Type B pancreatic cell (in vitro differentiated cells): ENCODE data around the gene KCNQ2. TPM values are rescaled to one million over a fixed set of nuclear protein-coding genes. Genes with fewer than 3 reads are reported as not detected.

Experiments used
- DNase-seq: peaks from one replicate; pipeline ENCODE4 v3.0.0; 2021; ENCODE audit warnings: mixed read lengths; ENCODE audit not compliant: unreplicated experiment; ENCODE audit errors: extremely low spot score
- H3K27ac Mint-ChIP-seq: 2 replicates; pipeline ENCODE4 v1.8.0; 2021; ENCODE audit warnings: mild to moderate bottlenecking, mixed read lengths
- H3K27me3 Mint-ChIP-seq: 2 replicates; pipeline ENCODE4 v1.8.0; 2021; ENCODE audit warnings: mixed read lengths
- H3K36me3 Mint-ChIP-seq: 2 replicates; pipeline ENCODE4 v1.8.0; 2021; ENCODE audit warnings: mixed read lengths
- H3K4me1 Mint-ChIP-seq: one replicate; pipeline ENCODE4 v1.8.0; 2021; ENCODE audit warnings: mixed read lengths; ENCODE audit not compliant: unreplicated experiment
- H3K4me3 Mint-ChIP-seq: 2 replicates; pipeline ENCODE4 v1.8.0; 2021; ENCODE audit warnings: mild to moderate bottlenecking, mixed read lengths
- H3K9me3 Mint-ChIP-seq: 2 replicates; pipeline ENCODE4 v1.8.0; 2021; ENCODE audit warnings: mixed read lengths
- total RNA-seq: library from RNA; stranded (reverse); gene quantifications from 2 replicates; pipeline ENCODE4 v1.2.1, GENCODE V29; 2021; ENCODE audit warnings: low replicate concordance
- TF ChIP-seq, protein P1 (sequence below): fragments of 200-600 bp; sonication (generic); conservative IDR thresholded peaks from 2 replicates; pipeline ENCODE4 v1.5.0; 2021; ENCODE audit warnings: antibody characterized with exemption, mild to moderate bottlenecking

The KCNQ2 gene
- total RNA-seq, 1 donor from 2014 or later: 47.3 TPM

DNA sequence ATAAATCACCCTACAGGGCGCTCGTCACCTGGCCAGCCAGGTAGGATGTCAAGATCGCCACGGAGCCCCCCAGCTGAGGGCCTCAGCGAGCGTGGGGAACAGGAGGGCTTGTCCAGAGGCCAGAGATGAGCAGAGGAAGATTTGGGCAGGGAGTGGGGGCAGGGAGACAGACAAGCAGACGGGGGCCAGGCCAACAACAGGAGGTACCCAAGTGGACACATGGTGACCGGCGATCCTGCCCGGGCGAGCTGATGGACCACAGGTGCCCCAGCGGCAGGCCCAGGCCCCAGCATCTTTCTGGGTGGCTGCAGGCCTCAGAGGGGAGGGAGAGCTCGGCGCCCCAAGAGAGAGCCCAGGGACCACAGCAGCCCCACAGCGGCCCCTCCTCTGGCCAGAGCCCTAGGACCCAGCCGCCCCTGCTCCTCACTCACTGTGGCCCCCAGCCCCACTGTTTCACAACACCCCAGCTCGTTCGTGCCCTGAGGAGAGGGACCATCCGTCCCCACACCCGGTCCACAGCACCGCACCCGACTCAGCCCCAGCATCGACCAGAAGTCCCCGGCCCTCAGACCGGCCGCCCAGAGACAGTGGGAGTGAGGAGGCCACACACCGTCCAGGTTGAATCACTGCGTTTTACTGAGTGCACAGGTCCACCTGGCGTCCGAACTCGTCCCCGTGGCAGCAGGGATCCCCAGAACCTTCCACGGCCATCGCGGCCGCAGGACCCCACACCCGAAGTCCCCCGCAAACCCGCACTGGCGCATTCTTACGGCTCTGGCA lies 72.7 kb downstream of the KCNQ2 start:
- no peak for DNase-seq
- no peak overlapping the region for H3K4me3 Mint-ChIP-seq
- H3K4me1 Mint-ChIP-seq: no peaks in the 10 kb centered on the region
- H3K27me3 Mint-ChIP-seq: peaks cover 16% of the 10 kb centered on the region
- H3K27ac Mint-ChIP-seq: no peak overlapping the region
- H3K9me3 Mint-ChIP-seq: no peaks in the 10 kb centered on the region
- TF ChIP-seq, protein P1, sequence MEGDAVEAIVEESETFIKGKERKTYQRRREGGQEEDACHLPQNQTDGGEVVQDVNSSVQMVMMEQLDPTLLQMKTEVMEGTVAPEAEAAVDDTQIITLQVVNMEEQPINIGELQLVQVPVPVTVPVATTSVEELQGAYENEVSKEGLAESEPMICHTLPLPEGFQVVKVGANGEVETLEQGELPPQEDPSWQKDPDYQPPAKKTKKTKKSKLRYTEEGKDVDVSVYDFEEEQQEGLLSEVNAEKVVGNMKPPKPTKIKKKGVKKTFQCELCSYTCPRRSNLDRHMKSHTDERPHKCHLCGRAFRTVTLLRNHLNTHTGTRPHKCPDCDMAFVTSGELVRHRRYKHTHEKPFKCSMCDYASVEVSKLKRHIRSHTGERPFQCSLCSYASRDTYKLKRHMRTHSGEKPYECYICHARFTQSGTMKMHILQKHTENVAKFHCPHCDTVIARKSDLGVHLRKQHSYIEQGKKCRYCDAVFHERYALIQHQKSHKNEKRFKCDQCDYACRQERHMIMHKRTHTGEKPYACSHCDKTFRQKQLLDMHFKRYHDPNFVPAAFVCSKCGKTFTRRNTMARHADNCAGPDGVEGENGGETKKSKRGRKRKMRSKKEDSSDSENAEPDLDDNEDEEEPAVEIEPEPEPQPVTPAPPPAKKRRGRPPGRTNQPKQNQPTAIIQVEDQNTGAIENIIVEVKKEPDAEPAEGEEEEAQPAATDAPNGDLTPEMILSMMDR: no peak
- no peaks in the 10 kb centered on the region for H3K36me3 Mint-ChIP-seq

DNA sequence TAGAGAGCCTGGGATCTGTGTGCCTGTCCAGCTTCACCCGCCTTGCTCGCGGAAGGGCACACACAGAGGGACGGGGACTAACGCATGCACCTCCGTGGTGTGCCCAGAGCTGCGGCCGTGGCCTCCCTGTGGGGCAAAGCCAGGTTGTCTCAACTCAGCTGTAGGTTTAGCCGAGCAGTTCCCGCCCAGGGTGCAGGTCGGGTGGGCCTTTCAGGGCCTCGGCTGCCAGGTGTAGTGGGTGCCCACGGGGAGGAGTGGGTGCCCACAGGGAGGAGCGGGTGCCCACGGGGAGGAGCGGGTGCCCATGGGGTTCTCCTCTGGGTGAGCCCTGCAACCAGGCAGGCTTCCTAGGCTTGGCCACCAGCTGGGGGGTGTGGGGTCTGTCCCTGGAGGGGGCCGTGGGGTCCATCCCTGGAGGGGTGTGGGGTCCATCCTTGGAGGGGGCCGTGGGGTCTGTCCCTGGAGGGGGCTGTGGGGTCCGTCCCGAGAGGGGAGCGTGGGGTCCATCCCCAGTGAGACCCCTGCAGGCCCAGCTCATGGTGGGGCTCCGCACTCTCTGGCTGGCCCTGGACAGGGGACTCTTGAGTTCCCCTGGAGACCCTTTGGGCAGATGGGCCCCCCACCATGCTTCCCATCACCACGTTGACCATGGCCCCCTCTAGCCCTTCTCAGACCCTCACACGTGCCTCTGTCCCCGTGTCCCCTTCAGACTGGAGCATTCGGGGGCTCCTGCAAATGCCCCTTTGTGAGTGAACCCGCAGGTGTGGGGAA lies 73.5 kb downstream of the KCNQ2 start:
- H3K4me1 Mint-ChIP-seq: peaks cover 4% of the 10 kb centered on the region
- H3K27ac Mint-ChIP-seq: no peak overlapping the region
- TF ChIP-seq, protein P1: no peak
- H3K36me3 Mint-ChIP-seq: no peaks in the 10 kb centered on the region
- H3K9me3 Mint-ChIP-seq: no peaks in the 10 kb centered on the region
- H3K27me3 Mint-ChIP-seq: peaks cover 22% of the 10 kb centered on the region
- no peak overlapping the region for H3K4me3 Mint-ChIP-seq
- DNase-seq: no peak

DNA sequence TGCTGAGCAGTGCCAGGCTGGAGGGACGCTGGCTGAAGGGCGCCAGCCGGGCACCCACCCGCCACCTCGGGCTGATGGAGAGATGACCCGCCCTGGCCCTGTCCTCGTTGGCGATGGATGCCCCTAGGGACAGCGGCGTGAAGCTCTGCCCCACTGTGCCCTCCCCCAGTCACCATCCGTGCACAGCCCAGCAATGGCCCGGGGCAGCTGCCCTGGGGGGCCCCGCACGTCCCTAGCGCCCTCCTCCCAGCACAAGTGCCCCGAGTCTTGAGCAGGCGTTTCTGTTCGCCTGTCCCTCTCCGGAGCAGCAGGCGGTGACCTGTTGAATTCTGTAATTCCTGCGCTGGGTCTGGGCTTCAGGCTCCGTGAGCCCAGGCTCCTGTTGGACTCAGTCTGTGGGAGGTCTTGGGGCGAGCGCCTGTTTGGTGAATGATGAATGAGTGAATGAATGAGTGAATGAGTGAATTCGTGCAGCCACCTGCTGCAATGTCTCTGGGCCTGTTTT lies 74.5 kb downstream of the KCNQ2 start:
- Mint-ChIP-seq H3K36me3 (no peaks in the 10 kb centered on the region), H3K9me3 (no peaks in the 10 kb centered on the region), H3K27me3 (peaks cover 22% of the 10 kb centered on the region), H3K4me3 (no peak overlapping the region), H3K27ac (no peak overlapping the region), H3K4me1 (peaks cover 4% of the 10 kb centered on the region)
- TF ChIP-seq, protein P1: no peak
- no peak for DNase-seq

DNA sequence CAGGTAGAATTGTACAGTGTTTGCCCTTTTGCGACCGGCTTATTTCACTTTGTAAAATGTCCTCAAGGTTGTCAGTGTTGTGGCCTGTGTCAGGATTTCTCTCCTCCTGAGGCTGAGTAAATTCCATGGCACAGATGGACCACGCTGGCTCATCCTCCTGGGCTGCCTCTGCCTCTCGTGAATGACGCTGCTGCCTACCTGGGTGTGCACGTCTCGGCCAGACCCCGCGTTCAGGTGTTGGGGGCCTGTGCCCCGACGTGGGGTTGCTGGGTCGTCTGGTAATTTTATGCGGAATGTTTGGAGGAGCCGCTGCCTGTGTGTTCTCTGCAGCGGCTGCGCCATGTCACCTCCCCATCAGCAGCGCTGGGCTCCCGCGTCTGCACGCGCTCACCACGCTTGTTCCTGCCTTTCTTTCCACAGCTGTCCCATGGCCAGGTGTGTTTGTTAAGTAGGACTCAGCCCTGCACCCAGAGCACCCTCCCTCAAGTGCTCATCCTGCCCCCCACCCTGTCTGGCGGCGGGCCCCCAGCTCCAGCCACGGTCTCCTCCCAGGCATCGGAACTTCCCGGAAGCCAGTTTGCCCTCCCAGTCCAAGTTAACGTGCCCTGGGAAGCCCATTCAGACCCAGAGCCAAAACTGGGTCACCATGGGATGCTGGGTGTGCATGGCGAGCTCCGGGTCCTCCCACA lies 75.2 kb downstream of the KCNQ2 start:
- no peak overlapping the region for H3K4me3 Mint-ChIP-seq
- TF ChIP-seq, protein P1: no peak
- H3K4me1 Mint-ChIP-seq: peaks cover 4% of the 10 kb centered on the region
- no peak overlapping the region for H3K27ac Mint-ChIP-seq
- no peak for DNase-seq
- no peaks in the 10 kb centered on the region for H3K9me3 Mint-ChIP-seq
- peaks cover 22% of the 10 kb centered on the region for H3K27me3 Mint-ChIP-seq
- no peaks in the 10 kb centered on the region for H3K36me3 Mint-ChIP-seq

DNA sequence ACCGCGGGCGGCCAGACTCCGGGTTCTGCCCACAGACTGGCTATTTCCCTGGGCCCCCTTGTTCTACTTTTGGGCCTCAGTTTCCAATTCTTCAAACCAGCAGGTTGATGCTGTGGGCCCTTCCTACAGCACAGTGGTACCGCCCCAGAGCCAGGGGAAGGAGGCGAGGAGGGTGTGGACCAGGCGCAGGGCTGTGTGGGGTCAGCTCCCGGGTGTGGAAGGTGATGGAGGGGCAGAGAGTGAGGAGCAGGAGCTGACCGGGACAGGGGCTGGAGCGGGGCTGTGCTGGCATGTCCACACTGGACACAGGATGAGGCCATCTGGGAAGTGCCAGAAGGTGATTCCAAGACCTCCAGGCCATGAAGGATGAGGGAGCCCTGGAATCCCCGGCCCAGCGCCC lies 76.2 kb downstream of the KCNQ2 start:
- TF ChIP-seq, protein P1: no peak

More for the DNA sequence above, 76.2 kb downstream of the KCNQ2 start:
- Mint-ChIP-seq H3K9me3 (no peaks in the 10 kb centered on the region), H3K36me3 (no peaks in the 10 kb centered on the region), H3K4me1 (peaks cover 4% of the 10 kb centered on the region), H3K27me3 (peaks cover 16% of the 10 kb centered on the region), H3K4me3 (no peak overlapping the region), H3K27ac (no peak overlapping the region)
- no peak for DNase-seq
